Adrenal gland (tissue), 12 donors: ENCODE results near the gene WNT7B. TPM values are rescaled to one million over a fixed set of nuclear protein-coding genes. Genes with fewer than 3 reads are reported as not detected.

Experiments used
- DNase-seq, 7 donors: peaks; one replicate each; pipeline ENCODE4 v3.0.0-alpha.2; 2019 to 2020
- H3K27ac ChIP-seq, 5 donors: fragments of 200-600 bp; sonication (generic) in 4 of 5; 1 replicate in 3 of 5; 2 replicates in 2 of 5; pipeline versions ENCODE4 v1.5.1 to v1.8.0; 2016 to 2020; ENCODE audit warnings: mild to moderate bottlenecking in 1 of 5
- H3K27me3 ChIP-seq: fragments of 200-600 bp; 2 replicates; pipeline ENCODE4 v1.8.0; 2021
- H3K36me3 ChIP-seq, 2 donors: fragments of 200-600 bp; replicated peaks in 1 of 2; 1 replicate in 1 of 2; 2 replicates in 1 of 2; pipeline versions ENCODE4 v1.5.1 to v1.8.0; 2018 to 2022
- H3K4me1 ChIP-seq, 2 donors: fragments of 200-600 bp; replicated peaks in 1 of 2; 1 replicate in 1 of 2; 2 replicates in 1 of 2; pipeline versions ENCODE4 v1.5.1 to v1.8.0; 2018 to 2021
- H3K4me3 ChIP-seq, 4 donors: fragments of 200-600 bp; sonication (generic) in 3 of 4; one replicate each; pipeline ENCODE4 v1.5.1; 2016 to 2018
- H3K9me3 ChIP-seq, 3 donors: fragments of 200-600 bp; sonication (generic) in 1 of 3; replicated peaks in 1 of 3; 1 replicate in 2 of 3; 2 replicates in 1 of 3; pipeline versions ENCODE4 v1.5.1 to v1.8.0; 2016 to 2021
- CTCF ChIP-seq, 6 experiments: fragments of 450-650 bp in 4 of 6; fragments of 200-600 bp in 2 of 6; sonication (generic) in 1 of 6; IDR thresholded peaks; 1 replicate in 5 of 6; 2 replicates in 1 of 6; pipeline versions ENCODE4 v1.5.1 to v1.8.0; 2016 to 2021; ENCODE audit warnings: antibody characterized with exemption in 6 of 6, mild to moderate bottlenecking in 2 of 6, moderate library complexity in 1 of 6
- POLR2A ChIP-seq, 2 donors: fragments of 450-650 bp; IDR thresholded peaks; one replicate each; pipeline ENCODE4 v1.6.1; 2017; ENCODE audit warnings: antibody characterized with exemption in 2 of 2, mild to moderate bottlenecking in 2 of 2, moderate library complexity in 1 of 2
- WGBS, 4 donors: extraction: QIAGEN DNeasy Blood & Tissue Kit in 2 of 4; methylation state at CpG; one replicate each; pipeline versions ENCODE4 v1.1.5 to v1.1.7; 2013 to 2017; 5-methylcytosine and 5-hydroxymethylcytosine counted together
- intact Hi-C, 2 donors: fragments of 100-400 bp; cut with DNase I; formaldehyde crosslinking; loops; one replicate each; pipeline versions ENCODE4 v1.14.1 to v1.15.0; 2022 to 2023
- polyA plus RNA-seq, 3 donors: library from polyadenylated mRNA; stranded (reverse); fragments of 200-250 nt in 2 of 3; fragments of 350-450 nt in 1 of 3; fragmentation: Illumina TruSeq in 1 of 3; extraction: RNeasy Lipid Tissue Mini Kit (QIAGEN cat#74804) in 1 of 3; gene quantifications; one replicate each; pipeline ENCODE4 v1.2.3, GENCODE V29; 2013 to 2014
- total RNA-seq, 9 donors: library from RNA; depleted of rRNA in 4 of 9; stranded (reverse); fragments of >200 nt in 4 of 9; fragments of 120-200 nt in 1 of 9; fragmentation: NEBNext Ultra II Directional in 1 of 9; extraction: Animal tissue kit (Norgen Biotek cat#: 25700) in 1 of 9; gene quantifications; one replicate each; pipeline versions ENCODE4 v1.1.0 to v1.2.4, GENCODE V29; 2013 to 2023
- donor health status: healthy with polysubstance abuse.
- donor health status: Bipolar disorder and iron deficiency.
- donor health status: DM: yes; HTN: yes; CAD: no.
- donor health status: DM: no; HTN: no; CAD: no.
- donor health status: DM: no; HTN: no; CAD: no.
- donor health status: DM: yes; HTN: yes; CAD: no.

Gene WNT7B
- total and polyA plus RNA-seq, 12 donors = 0.07 to 0.24 (median 0.15) TPM; not detected in 8

DNA sequence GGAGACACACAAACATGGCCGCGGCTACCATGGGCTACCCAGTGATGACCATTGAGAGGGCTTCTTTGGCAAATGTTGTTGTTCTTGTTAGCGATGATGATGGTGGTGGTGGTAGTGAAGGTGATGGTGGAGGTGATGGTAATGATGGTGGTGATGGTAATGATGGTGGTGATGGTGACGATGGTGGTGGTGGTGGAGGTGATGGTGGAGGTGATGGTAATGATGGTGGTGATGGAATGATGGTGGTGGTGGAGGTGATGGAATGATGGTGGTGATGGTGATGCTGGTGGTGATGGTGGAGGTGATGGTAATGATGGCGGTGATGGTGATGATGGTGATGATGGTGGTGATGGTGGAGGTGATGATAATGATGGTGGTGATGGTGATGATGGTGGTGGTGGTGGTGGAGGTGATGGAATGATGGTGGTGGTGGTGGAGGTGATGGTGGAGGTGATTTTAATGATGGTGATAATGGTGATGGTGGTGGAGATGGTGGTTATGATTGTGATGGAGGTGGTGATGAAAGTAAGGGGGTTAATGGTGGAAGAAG lies 16.3 kb upstream of the WNT7B start:
- whole genome bisulfite sequencing, 4 donors = 91 to 95% (median 94%) methylated on average over 5 of the region's 5 CpGs
- TF ChIP-seq POLR2A (IDR thresholded peaks at IDR 0.05) (no peak), CTCF (IDR thresholded peaks at IDR 0.05) (no peak)
- H3K27me3 ChIP-seq = no peaks in the 10 kb centered on the region

DNA sequence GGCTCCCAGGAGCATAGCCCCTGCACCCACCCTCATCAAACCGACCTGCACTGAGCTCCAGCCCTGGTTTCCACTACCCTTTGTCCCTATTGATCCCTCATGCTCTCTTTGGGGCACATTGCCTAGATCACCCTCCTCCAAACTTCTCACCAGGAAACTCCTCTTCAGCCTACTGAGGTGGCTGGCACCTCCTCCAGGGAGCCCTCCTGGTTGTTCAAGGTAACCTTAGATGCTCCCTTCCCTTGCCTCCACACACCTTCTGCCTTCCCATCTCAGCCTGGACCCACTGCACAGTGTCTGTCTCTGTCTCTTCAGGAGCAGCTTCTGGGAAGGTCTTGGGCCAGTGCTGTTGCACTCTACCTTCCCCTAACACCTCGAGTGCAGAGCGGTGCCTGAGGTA lies 15.8 kb upstream of the WNT7B start:
- H3K27me3 ChIP-seq = no peaks in the 10 kb centered on the region
- H3K4me1 ChIP-seq = peaks cover 18 to 34% of the 10 kb centered on the region in 2 donors
- H3K9me3 ChIP-seq = no peaks in the 10 kb centered on the region
- intact Hi-C loops = loop anchor here (5.0 to 10.0 kb wide), 2 partner anchors 320 to 322 kb away; no protein-coding TSS in a partner anchor
- no peak for TF ChIP-seq POLR2A (IDR thresholded peaks at IDR 0.05)
- TF ChIP-seq CTCF (IDR thresholded peaks at IDR 0.05) = no peak
- H3K27ac ChIP-seq = no peak overlapping the region
- no peaks in the 10 kb centered on the region for H3K36me3 ChIP-seq
- H3K4me3 ChIP-seq = no peak overlapping the region
- 86 to 89% (median 86%) methylated on average over 3 of the region's 3 CpGs for WGBS, 4 donors
- DNase-seq = no peak

More for the DNA sequence above, 16.3 kb upstream of the WNT7B start:
- Histone ChIP-seq H3K4me1 (peaks cover 23 to 39% of the 10 kb centered on the region in 2 donors), H3K9me3 (no peaks in the 10 kb centered on the region), H3K27ac (no peak overlapping the region), H3K36me3 (no peaks in the 10 kb centered on the region), H3K4me3 (no peak overlapping the region)
- DNase-seq = no peak
- intact Hi-C loops = loop anchor here (5.0 to 10.0 kb wide), 2 partner anchors 319 to 322 kb away; no protein-coding TSS in a partner anchor

DNA sequence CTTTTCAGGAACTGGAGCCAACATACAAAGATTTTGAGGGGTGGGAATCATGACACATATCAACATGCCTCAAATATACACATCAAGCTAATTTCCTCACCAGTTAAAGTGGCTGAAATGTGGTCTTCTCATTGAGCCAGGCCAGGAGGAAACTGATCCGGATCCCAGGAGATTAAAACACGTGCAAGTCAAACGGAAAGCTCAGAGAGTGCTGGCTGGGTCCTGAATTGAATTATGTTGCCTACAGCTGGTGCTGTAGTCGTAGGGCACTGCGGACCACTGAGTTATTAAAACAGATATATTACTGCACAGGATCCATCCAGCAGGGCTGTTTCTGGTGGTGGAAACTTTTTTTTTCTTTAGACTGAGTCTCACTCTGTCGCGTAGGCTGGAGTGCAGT lies 14.1 kb upstream of the WNT7B start:
- WGBS, 4 donors = 84 to 90% (median 86%) methylated on average over 7 of the region's 7 CpGs
- Histone ChIP-seq H3K27me3 (no peaks in the 10 kb centered on the region), H3K27ac (no peak overlapping the region), H3K4me3 (no peak overlapping the region), H3K4me1 (peaks cover 4 to 17% of the 10 kb centered on the region in 2 donors), H3K9me3 (no peaks in the 10 kb centered on the region), H3K36me3 (no peaks in the 10 kb centered on the region)
- intact Hi-C loops = loop anchor here (5.0 to 10.0 kb wide), 2 partner anchors 321 to 324 kb away; no protein-coding TSS in a partner anchor
- TF ChIP-seq POLR2A (IDR thresholded peaks at IDR 0.05) (no peak), CTCF (IDR thresholded peaks at IDR 0.05) (no peak)
- no peak for DNase-seq

GRCh38 chr22:45987136-45987861 lies 10.3 kb upstream of the WNT7B start:
- H3K27me3 ChIP-seq = no peaks in the 10 kb centered on the region
- H3K27ac ChIP-seq = no peak overlapping the region
- WGBS, 4 donors = 94 to 100% (median 95%) methylated on average over 4 to 7 of the region's 7 CpGs
- no peaks in the 10 kb centered on the region for H3K36me3 ChIP-seq
- H3K4me1 ChIP-seq = no peaks in the 10 kb centered on the region
- no peak for TF ChIP-seq POLR2A (IDR thresholded peaks at IDR 0.05)
- no peaks in the 10 kb centered on the region for H3K9me3 ChIP-seq
- DNase-seq = no peak
- intact Hi-C loops = loop anchor here (5.0 to 10.0 kb wide), 2 partner anchors 410 to 548 kb away; partner anchors contain the start of gene CELSR1 (in 1 of the 2)
- H3K4me3 ChIP-seq = no peak overlapping the region
